Measurements from ENCODE around the gene NKAIN4. TPM values are rescaled to one million over a fixed set of nuclear protein-coding genes. Genes with fewer than 3 reads are reported as not detected.

Gene NKAIN4
- total and polyA plus RNA-seq, 2 donors from 2014 or later, result 29.7 to 107 TPM

GRCh38 chr20:63249891-63250290 is 4.4 kb downstream of the NKAIN4 start:
- H3K27me3 ChIP-seq (ENCODE audit: control insufficient read depth, insufficient read depth, low read length), result no peaks in the 10 kb centered on the region
- H3K27ac ChIP-seq (ENCODE audit: low read depth in 2 of 2, low read length in 2 of 2), result no peak overlapping the region
- intact Hi-C loops (cut with DNase I), result no loop called here
- H3K4me3 ChIP-seq (ENCODE audit: low read length in 3 of 3), result no peak overlapping the region
- FAIRE-seq (no peak), DNase-seq (peak in 1 of 5 donors; percentile 60)
- H3K36me3 ChIP-seq (ENCODE audit: control insufficient read depth in 2 of 3, insufficient read depth in 3 of 3, low read length in 3 of 3), result no peaks in the 10 kb centered on the region
- no peak overlapping the region for H3K9ac ChIP-seq (ENCODE audit: low read length in 3 of 3)
- peaks cover 0 to 20% (median 2%) of the 10 kb centered on the region in 3 donors for H3K4me1 ChIP-seq (ENCODE audit: control insufficient read depth in 2 of 3, insufficient read depth in 2 of 3, low read depth in 1 of 3, low read length in 3 of 3)
- no peak for TF ChIP-seq CTCF (IDR thresholded peaks at IDR 0.05; ENCODE audit: borderline replicate concordance, extremely low read depth, insufficient read depth)
- H3K9me3 ChIP-seq (ENCODE audit: control insufficient read depth in 2 of 3, insufficient read depth in 1 of 3, low read length in 3 of 3), result no peaks in the 10 kb centered on the region

GRCh38 chr20:63248835-63249591 is 5.2 kb downstream of the NKAIN4 start:
- intact Hi-C loops (cut with DNase I), result no loop called here
- peak in 4 of 5 donors; percentile 77 to 84 (median 80) for DNase-seq
- Histone ChIP-seq H3K9ac (ENCODE audit: low read length in 3 of 3) (no peak overlapping the region), H3K27ac (ENCODE audit: low read depth in 2 of 2, low read length in 2 of 2) (no peak overlapping the region), H3K36me3 (ENCODE audit: control insufficient read depth in 2 of 3, insufficient read depth in 3 of 3, low read length in 3 of 3) (no peaks in the 10 kb centered on the region), H3K27me3 (ENCODE audit: control insufficient read depth, insufficient read depth, low read length) (no peaks in the 10 kb centered on the region), H3K9me3 (ENCODE audit: control insufficient read depth in 2 of 3, insufficient read depth in 1 of 3, low read length in 3 of 3) (no peaks in the 10 kb centered on the region), H3K4me1 (ENCODE audit: control insufficient read depth in 2 of 3, insufficient read depth in 2 of 3, low read depth in 1 of 3, low read length in 3 of 3) (peaks cover 0 to 20% (median 2%) of the 10 kb centered on the region in 3 donors), H3K4me3 (ENCODE audit: low read length in 3 of 3) (no peak overlapping the region)
- TF ChIP-seq CTCF (IDR thresholded peaks at IDR 0.05; ENCODE audit: borderline replicate concordance, extremely low read depth, insufficient read depth), result no peak
- no peak for FAIRE-seq

GRCh38 chr20:63247671-63248228 is 6.5 kb downstream of the NKAIN4 start:
- Histone ChIP-seq H3K27me3 (ENCODE audit: control insufficient read depth, insufficient read depth, low read length) (no peaks in the 10 kb centered on the region), H3K9ac (ENCODE audit: low read length in 3 of 3) (no peak overlapping the region), H3K4me1 (ENCODE audit: control insufficient read depth in 2 of 3, insufficient read depth in 2 of 3, low read depth in 1 of 3, low read length in 3 of 3) (peaks cover 0 to 20% (median 2%) of the 10 kb centered on the region in 3 donors), H3K27ac (ENCODE audit: low read depth in 2 of 2, low read length in 2 of 2) (peak overlapping the region in 1 of 2 donors; percentile 53), H3K4me3 (ENCODE audit: low read length in 3 of 3) (no peak overlapping the region), H3K36me3 (ENCODE audit: control insufficient read depth in 2 of 3, insufficient read depth in 3 of 3, low read length in 3 of 3) (no peaks in the 10 kb centered on the region), H3K9me3 (ENCODE audit: control insufficient read depth in 2 of 3, insufficient read depth in 1 of 3, low read length in 3 of 3) (no peaks in the 10 kb centered on the region)
- intact Hi-C loops (cut with DNase I), result no loop called here
- FAIRE-seq (no peak), DNase-seq (peak in 1 of 5 donors; percentile 75)
- no peak for TF ChIP-seq CTCF (IDR thresholded peaks at IDR 0.05; ENCODE audit: borderline replicate concordance, extremely low read depth, insufficient read depth)

Measured in kidney (tissue), 14 donors.